ENCODE results near the gene DMXL2.

DMXL2 gene

GRCh38 chr15:51403072-51403878, 219.3 kb downstream of the DMXL2 start:
- CTCF ChIA-PET = interaction anchor here (0.6 to 2.6 kb wide), 7 partner anchors 10 to 240 kb away, joined by 3 to 16 read pairs (median 4); no protein-coding TSS in a partner anchor
- TF ChIP-seq SUZ12 (IDR thresholded peaks at IDR 0.05) (no peak), NFRKB (IDR thresholded peaks at IDR 0.05) (no peak), CTBP1 (IDR thresholded peaks at IDR 0.05; ENCODE audit: borderline replicate concordance) (no peak), LEF1 (IDR thresholded peaks at IDR 0.05; ENCODE audit: borderline replicate concordance) (no peak)
- POLR2A ChIA-PET = no interaction called here
- peak; percentile 27 for DNase-seq (ENCODE audit: extremely low spot score)

DNA sequence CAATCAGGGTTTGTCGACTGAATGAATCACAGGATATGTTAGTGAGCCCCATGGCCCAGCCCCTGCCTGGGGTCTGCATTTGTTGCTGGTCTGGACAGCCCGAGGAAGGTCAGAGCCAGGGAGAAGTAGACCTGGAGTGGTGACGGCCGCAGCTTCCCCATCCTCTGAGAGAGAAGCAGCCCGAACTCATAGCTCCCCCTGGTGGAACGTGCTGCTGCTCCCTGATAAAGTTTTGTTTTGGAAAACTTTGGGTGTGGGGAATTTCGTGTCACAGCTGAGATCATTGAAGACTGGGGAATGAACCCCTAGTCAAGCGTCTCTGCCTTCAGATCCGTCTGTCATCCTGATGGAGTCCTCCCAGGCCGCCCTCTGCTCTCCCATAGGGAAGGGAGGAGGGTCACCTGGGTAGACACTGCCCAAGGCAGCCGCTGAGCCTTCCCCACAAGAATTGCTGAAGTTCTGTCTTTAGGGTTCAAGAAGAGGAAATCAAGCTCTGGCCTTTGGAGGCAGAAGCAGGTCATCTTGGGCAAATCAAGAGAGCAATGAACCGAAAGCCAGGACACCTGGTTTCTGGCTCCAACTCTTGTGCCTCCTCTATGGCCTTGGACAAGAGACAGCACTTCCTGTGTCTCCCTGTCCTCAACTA, 220.6 kb downstream of the DMXL2 start:
- CTCF ChIA-PET = interaction anchor here (0.8 to 2.6 kb wide), 12 partner anchors 10 to 269 kb away, joined by 3 to 16 read pairs (median 4); no protein-coding TSS in a partner anchor
- TF ChIP-seq LEF1 (IDR thresholded peaks at IDR 0.05; ENCODE audit: borderline replicate concordance) (no peak), L3MBTL2 (conservative IDR thresholded peaks at IDR 0.05) (no peak), SP1 (IDR thresholded peaks at IDR 0.05) (no peak), SUZ12 (IDR thresholded peaks at IDR 0.05) (no peak), TARDBP (IDR thresholded peaks at IDR 0.05) (no peak), FOXA1 (IDR thresholded peaks at IDR 0.05) (no peak), ARNT (IDR thresholded peaks at IDR 0.05) (no peak), NFRKB (IDR thresholded peaks at IDR 0.05) (no peak)
- POLR2A ChIA-PET = no interaction called here
- peak; percentile 66 for DNase-seq (ENCODE audit: extremely low spot score)

GRCh38 chr15:51401051-51401780, 221.4 kb downstream of the DMXL2 start:
- ChIA-PET CTCF (interaction anchor here (0.8 to 2.6 kb wide), 11 partner anchors 9 to 502 kb away, joined by 3 to 16 read pairs (median 4); no protein-coding TSS in a partner anchor), POLR2A (no interaction called here)
- TF ChIP-seq LEF1 (IDR thresholded peaks at IDR 0.05; ENCODE audit: borderline replicate concordance) (no peak), BHLHE40 (IDR thresholded peaks at IDR 0.05; ENCODE audit: borderline replicate concordance) (no peak), L3MBTL2 (conservative IDR thresholded peaks at IDR 0.05) (no peak), FOXA1 (IDR thresholded peaks at IDR 0.05) (no peak), FOXK2 (IDR thresholded peaks at IDR 0.05) (no peak), SUZ12 (IDR thresholded peaks at IDR 0.05) (no peak), ELF4 (IDR thresholded peaks at IDR 0.05) (no peak), TARDBP (IDR thresholded peaks at IDR 0.05) (no peak), ARNT (IDR thresholded peaks at IDR 0.05) (no peak), ZNF384 (IDR thresholded peaks at IDR 0.05) (no peak), FOXM1 (IDR thresholded peaks at IDR 0.05; ENCODE audit: borderline replicate concordance) (no peak), SP1 (IDR thresholded peaks at IDR 0.05) (no peak)
- no peak for DNase-seq (ENCODE audit: extremely low spot score)

GRCh38 chr15:51398626-51399025, 223.9 kb downstream of the DMXL2 start:
- TF ChIP-seq ARNT (IDR thresholded peaks at IDR 0.05) = no peak
- TF ChIP-seq, protein P1, sequence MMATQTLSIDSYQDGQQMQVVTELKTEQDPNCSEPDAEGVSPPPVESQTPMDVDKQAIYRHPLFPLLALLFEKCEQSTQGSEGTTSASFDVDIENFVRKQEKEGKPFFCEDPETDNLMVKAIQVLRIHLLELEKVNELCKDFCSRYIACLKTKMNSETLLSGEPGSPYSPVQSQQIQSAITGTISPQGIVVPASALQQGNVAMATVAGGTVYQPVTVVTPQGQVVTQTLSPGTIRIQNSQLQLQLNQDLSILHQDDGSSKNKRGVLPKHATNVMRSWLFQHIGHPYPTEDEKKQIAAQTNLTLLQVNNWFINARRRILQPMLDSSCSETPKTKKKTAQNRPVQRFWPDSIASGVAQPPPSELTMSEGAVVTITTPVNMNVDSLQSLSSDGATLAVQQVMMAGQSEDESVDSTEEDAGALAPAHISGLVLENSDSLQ (IDR thresholded peaks at IDR 0.05) = no peak
- TF ChIP-seq SP1 (IDR thresholded peaks at IDR 0.05) = no peak
- TF ChIP-seq NFRKB (IDR thresholded peaks at IDR 0.05) = no peak
- no peak for TF ChIP-seq FOXM1 (IDR thresholded peaks at IDR 0.05; ENCODE audit: borderline replicate concordance)
- TF ChIP-seq ELF4 (IDR thresholded peaks at IDR 0.05) = no peak
- no peak for TF ChIP-seq L3MBTL2 (conservative IDR thresholded peaks at IDR 0.05)
- TF ChIP-seq BHLHE40 (IDR thresholded peaks at IDR 0.05; ENCODE audit: borderline replicate concordance) = no peak
- no peak for TF ChIP-seq ZNF384 (IDR thresholded peaks at IDR 0.05)
- no peak for TF ChIP-seq TARDBP (IDR thresholded peaks at IDR 0.05)
- no peak for DNase-seq (ENCODE audit: extremely low spot score)
- ChIA-PET CTCF (interaction anchor here (1.7 kb wide), 1 partner anchor 235 kb away, joined by 4 read pairs; no protein-coding TSS in a partner anchor), POLR2A (no interaction called here)

All from HEK293T (cell line).